ENCODE data around the gene ATG4B. TPM values are rescaled to one million over a fixed set of nuclear protein-coding genes. Genes with fewer than 3 reads are reported as not detected.

Gene ATG4B
- total and polyA plus RNA-seq, 9 of the 15 experiments (the other 6 are each of a cell fraction or from before 2014, with no cell fraction given) = 5.9 to 58.8 (median 35.6) TPM

- TF ChIP-seq BRCA1 (IDR thresholded peaks at IDR 0.05) (no peak), BRCA1 (CRISPR knock-in tag; IDR thresholded peaks at IDR 0.05) (no peak), MEF2D (tag; conservative IDR thresholded peaks at IDR 0.05; ENCODE audit: low read depth) (no peak), CTCF (IDR thresholded peaks at IDR 0.05 in 2 of 3, conservative IDR thresholded peaks at IDR 0.05 in 1 of 3; ENCODE audit: insufficient read depth in 2 of 3, low read depth in 1 of 3, low read length in 3 of 3) (peak; percentile 61 to 88 (median 76)), TAF1 (IDR thresholded peaks at IDR 0.05; ENCODE audit: control insufficient read depth, extremely low read depth, insufficient read depth, low read length, severe bottlenecking) (peak; percentile 31), ATF3 (IDR thresholded peaks at IDR 0.05) (no peak), ATF3 (CRISPR knock-in tag; conservative IDR thresholded peaks at IDR 0.05) (no peak), CREM (IDR thresholded peaks at IDR 0.05; ENCODE audit: low read depth) (peak; percentile 71), MAZ (CRISPR knock-in tag; conservative IDR thresholded peaks at IDR 0.05 in 1 of 2, IDR thresholded peaks at IDR 0.05 in 1 of 2) (peak in 1 of 2 experiments; percentile 80; a peak in 3 of 4 replicates), LEF1 (IDR thresholded peaks at IDR 0.05) (no peak), JUN (IDR thresholded peaks at IDR 0.05; ENCODE audit: borderline replicate concordance, low read depth, low read length) (0 out of 2 replicates have a peak, but pooled peaks have one; percentile 25), JUN (CRISPR knock-in tag; IDR thresholded peaks at IDR 0.05; ENCODE audit: borderline replicate concordance) (no peak), CTCFL (IDR thresholded peaks at IDR 0.05; ENCODE audit: borderline replicate concordance, insufficient read depth, low read depth, low read length, poor library complexity, severe bottlenecking) (no peak), L3MBTL2 (IDR thresholded peaks at IDR 0.05) (peak; percentile 19; the same call in 1 of the 2 replicates), MTA2 (IDR thresholded peaks at IDR 0.05; ENCODE audit: low read depth) (no peak), FOXP4 (CRISPR knock-in tag; IDR thresholded peaks at IDR 0.05; ENCODE audit: borderline replicate concordance) (no peak), PTBP1 (IDR thresholded peaks at IDR 0.05; ENCODE audit: low read depth, low read length) (no peak), IFI16 (CRISPR knock-in tag; IDR thresholded peaks at IDR 0.05) (no peak), CXXC5 (CRISPR knock-in tag; IDR thresholded peaks at IDR 0.05) (peak; percentile 62), ZNF644 (tag; IDR thresholded peaks at IDR 0.05; ENCODE audit: low read depth) (no peak), ZNF431 (CRISPR knock-in tag; IDR thresholded peaks at IDR 0.05) (no peak)
Measured at GRCh38 chr2:241609859-241610793, 27.4 kb upstream of the ATG4B start (continued).
